Ishikawa (cell line): Measurements from ENCODE around the gene ELOVL3.

Experiments
- CEBPB ChIP-seq: IDR thresholded peaks from 2 replicates; pipeline ENCODE4 v1.6.1; 2012
- CREB1 ChIP-seq: IDR thresholded peaks from 2 replicates; pipeline ENCODE4 v1.6.1; 2012; ENCODE audit warnings: low read depth
- EGR1 ChIP-seq: IDR thresholded peaks from 2 replicates; pipeline ENCODE4 v1.6.1; 2012
- EP300 ChIP-seq: IDR thresholded peaks from 2 replicates; pipeline ENCODE4 v1.6.1; 2012; ENCODE audit warnings: borderline replicate concordance
- FOXM1 ChIP-seq: IDR thresholded peaks from 2 replicates; pipeline ENCODE4 v1.6.1; 2012; ENCODE audit warnings: low read depth, borderline replicate concordance
- MAX ChIP-seq: IDR thresholded peaks from 2 replicates; pipeline ENCODE4 v1.6.1; 2012
- RAD21 ChIP-seq: IDR thresholded peaks from 2 replicates; pipeline ENCODE4 v1.6.1; 2012; ENCODE audit warnings: low read depth
- REST ChIP-seq: IDR thresholded peaks from 2 replicates; pipeline ENCODE4 v1.6.1; 2012; ENCODE audit warnings: low read depth, mild to moderate bottlenecking
- TAF1 ChIP-seq: IDR thresholded peaks from 2 replicates; pipeline ENCODE4 v1.6.1; 2012; ENCODE audit warnings: low read depth, mild to moderate bottlenecking
- TCF12 ChIP-seq: IDR thresholded peaks from 2 replicates; pipeline ENCODE4 v1.6.1; 2012; ENCODE audit warnings: low read depth
- TEAD4 ChIP-seq: IDR thresholded peaks from 2 replicates; pipeline ENCODE4 v1.6.1; 2012
- USF1 ChIP-seq: IDR thresholded peaks from 2 replicates; pipeline ENCODE4 v1.6.1; 2012
- YY1 ChIP-seq: IDR thresholded peaks from 2 replicates; pipeline ENCODE4 v1.6.1; 2012; ENCODE audit warnings: low read depth

GRCh38 chr10:102208311-102209035 is 17.6 kb upstream of the ELOVL3 start:
- no peak for TF ChIP-seq CREB1
- TF ChIP-seq REST, result no peak
- TF ChIP-seq TEAD4, result no peak
- TF ChIP-seq CEBPB, result no peak
- no peak for TF ChIP-seq USF1
- no peak for TF ChIP-seq EGR1
- no peak for TF ChIP-seq TCF12
- TF ChIP-seq MAX, result no peak
- TF ChIP-seq YY1, result no peak
- TF ChIP-seq FOXM1, result no peak
- no peak for TF ChIP-seq RAD21
- TF ChIP-seq EP300, result no peak
- TF ChIP-seq TAF1, result no peak
